ENCODE data around the gene LRRC3C. TPM values are rescaled to one million over a fixed set of nuclear protein-coding genes. Genes with fewer than 3 reads are reported as not detected.

LRRC3C gene
- total and polyA plus RNA-seq, 12 donors, result not detected

DNA sequence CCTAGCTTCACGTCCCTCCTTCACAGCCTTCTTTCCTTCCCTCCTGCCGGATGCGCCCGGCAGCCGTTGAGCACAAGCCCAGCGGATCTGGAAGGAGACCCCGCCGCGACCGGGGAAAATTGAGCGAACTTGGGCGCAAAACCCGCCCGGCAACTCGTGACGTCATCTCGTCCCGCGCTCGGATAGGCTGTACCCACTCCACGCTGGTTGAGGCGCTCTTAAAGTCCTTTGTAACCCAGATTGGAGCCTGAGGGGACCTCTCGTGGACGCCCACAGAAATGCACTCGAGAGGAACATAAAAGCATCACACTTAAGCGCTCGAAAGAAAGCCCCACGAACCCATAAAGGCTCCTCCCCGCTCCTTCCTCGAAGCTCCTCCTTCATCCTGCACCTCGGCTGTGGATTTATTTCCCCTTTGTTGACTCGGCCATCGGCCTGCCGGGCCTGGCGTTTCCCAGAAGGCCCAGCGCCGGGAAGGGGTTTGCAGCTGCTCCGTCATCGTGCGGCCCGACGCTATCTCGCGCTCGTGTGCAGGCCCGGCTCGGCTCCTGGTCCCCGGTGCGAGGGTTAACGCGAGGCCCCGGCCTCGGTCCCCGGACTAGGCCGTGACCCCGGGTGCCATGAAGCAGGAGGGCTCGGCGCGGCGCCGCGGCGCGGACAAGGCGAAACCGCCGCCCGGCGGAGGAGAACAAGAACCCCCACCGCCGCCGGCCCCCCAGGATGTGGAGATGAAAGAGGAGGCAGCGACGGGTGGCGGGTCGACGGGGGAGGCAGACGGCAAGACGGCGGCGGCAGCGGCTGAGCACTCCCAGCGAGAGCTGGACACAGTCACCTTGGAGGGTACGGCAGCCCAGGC, 53.0 kb downstream of the LRRC3C start, which contains the start of gene PSMD3:
Gene PSMD3 (plus strand): TSS at position 457 of the 856 bp plus-strand sequence. CDS start 164 bp downstream, at position 621.
- 0% methylated on average over 12 to 84 of the region's 84 CpGs for WGBS, 4 donors
- H3K4me3 ChIP-seq, result peak within 1 kb of the TSS; percentile 75 to 88 (median 79)
- H3K4me1 ChIP-seq (replicated peaks in 1 of 2), result peaks cover 11 to 26% of the 10 kb centered on the region in 2 donors
- DNase-seq, result peak; percentile 97 to 100 (median 99)
- TF ChIP-seq POLR2A (IDR thresholded peaks at IDR 0.05), result peak; percentile 78 to 91
- TF ChIP-seq, protein P1, sequence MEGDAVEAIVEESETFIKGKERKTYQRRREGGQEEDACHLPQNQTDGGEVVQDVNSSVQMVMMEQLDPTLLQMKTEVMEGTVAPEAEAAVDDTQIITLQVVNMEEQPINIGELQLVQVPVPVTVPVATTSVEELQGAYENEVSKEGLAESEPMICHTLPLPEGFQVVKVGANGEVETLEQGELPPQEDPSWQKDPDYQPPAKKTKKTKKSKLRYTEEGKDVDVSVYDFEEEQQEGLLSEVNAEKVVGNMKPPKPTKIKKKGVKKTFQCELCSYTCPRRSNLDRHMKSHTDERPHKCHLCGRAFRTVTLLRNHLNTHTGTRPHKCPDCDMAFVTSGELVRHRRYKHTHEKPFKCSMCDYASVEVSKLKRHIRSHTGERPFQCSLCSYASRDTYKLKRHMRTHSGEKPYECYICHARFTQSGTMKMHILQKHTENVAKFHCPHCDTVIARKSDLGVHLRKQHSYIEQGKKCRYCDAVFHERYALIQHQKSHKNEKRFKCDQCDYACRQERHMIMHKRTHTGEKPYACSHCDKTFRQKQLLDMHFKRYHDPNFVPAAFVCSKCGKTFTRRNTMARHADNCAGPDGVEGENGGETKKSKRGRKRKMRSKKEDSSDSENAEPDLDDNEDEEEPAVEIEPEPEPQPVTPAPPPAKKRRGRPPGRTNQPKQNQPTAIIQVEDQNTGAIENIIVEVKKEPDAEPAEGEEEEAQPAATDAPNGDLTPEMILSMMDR (IDR thresholded peaks at IDR 0.05), result peak; percentile 50 to 96 (median 92)
- H3K9me3 ChIP-seq (replicated peaks in 1 of 3), result no peaks in the 10 kb centered on the region
- H3K27ac ChIP-seq, result peak within 1 kb of the TSS; percentile 50 to 91 (median 88)
- H3K27me3 ChIP-seq, result no peaks in the 10 kb centered on the region
- intact Hi-C loops (cut with DNase I), result loop anchor here in 1 of 2 donors (10.0 kb wide), 1 partner anchor 64 kb away; no protein-coding TSS in a partner anchor
- H3K36me3 ChIP-seq (replicated peaks in 1 of 2), result peaks cover 0 to 15% of the 10 kb centered on the region in 2 donors

DNA sequence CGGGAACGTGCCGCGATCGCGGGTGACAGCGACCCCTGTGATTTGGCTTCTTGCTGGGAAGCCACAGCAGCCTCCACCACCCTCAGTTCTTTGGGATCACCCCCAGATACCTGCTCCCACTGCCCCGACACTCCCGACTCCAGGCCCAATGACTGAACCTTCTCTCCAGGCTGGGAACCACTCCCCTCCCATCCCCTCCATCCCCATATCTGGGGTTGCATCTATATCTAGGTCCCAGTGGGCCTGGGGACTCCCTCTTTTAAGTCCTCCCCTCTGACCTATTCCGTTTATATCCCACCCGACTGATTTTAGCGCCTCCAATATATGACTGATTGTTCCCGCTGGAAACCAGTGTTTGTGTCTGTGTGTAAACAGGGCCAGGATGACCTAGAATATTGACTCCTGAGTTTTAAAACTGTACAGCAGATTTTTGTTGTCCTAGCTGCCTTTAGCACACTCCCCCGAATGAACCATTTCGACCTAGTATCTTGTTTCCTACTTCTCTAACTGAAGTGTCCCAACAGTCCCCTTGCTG, 53.7 kb downstream of the LRRC3C start:
- Histone ChIP-seq H3K27ac (peak overlapping the region in 4 of 5 donors; percentile 79 to 91 (median 89)), H3K36me3 (replicated peaks in 1 of 2) (peaks cover 0 to 22% of the 10 kb centered on the region in 2 donors), H3K4me3 (peak overlapping the region; percentile 63 to 88 (median 79)), H3K27me3 (no peaks in the 10 kb centered on the region), H3K9me3 (replicated peaks in 1 of 3) (no peaks in the 10 kb centered on the region), H3K4me1 (replicated peaks in 1 of 2) (peaks cover 11 to 26% of the 10 kb centered on the region in 2 donors)
- TF ChIP-seq, protein P1 (IDR thresholded peaks at IDR 0.05), result no peak
- no peak for TF ChIP-seq POLR2A (IDR thresholded peaks at IDR 0.05)
- no peak for DNase-seq
- WGBS, 4 donors, result 0 to 1% (median 1%) methylated on average over 6 to 15 of the region's 15 CpGs
- intact Hi-C loops (cut with DNase I), result loop anchor here in 1 of 2 donors (10.0 kb wide), 1 partner anchor 64 kb away; no protein-coding TSS in a partner anchor

DNA sequence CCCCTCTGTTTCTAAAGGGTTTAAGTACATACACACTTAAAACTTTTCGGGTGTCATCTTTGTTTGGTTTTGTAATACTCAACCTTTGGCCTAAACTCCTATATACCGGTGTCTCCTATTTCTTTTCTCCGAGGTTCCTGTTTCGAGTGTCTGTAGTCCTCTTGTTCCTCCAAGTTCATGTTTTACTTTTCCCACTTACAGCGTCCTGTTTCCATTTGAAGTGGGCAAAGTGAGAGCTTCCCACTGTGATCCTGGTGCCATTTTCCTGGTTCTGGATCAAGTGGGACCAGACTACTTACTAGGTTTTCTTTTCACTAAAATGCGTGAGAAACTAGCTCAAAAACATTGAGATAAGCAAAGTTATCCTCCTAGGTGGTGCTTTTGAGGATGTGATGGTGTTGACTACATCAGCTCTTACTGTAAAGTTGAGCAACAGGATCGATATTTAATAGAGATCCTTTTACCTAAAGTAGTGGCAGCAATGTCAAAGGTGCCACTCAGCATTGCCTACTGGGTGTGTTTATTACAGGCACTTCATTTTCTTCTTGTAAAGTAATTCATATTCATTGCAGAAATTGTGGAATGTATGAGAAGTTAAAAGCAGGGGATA, 54.3 kb downstream of the LRRC3C start:
- 20 to 22% (median 21%) methylated on average over 7 of the region's 7 CpGs for WGBS, 4 donors
- peak overlapping the region in 1 of 5 donors; percentile 88 for H3K27ac ChIP-seq
- TF ChIP-seq POLR2A (IDR thresholded peaks at IDR 0.05), result no peak
- TF ChIP-seq, protein P1 (IDR thresholded peaks at IDR 0.05), result no peak
- peaks cover 0 to 28% of the 10 kb centered on the region in 2 donors for H3K36me3 ChIP-seq (replicated peaks in 1 of 2)
- no peaks in the 10 kb centered on the region for H3K27me3 ChIP-seq
- no peaks in the 10 kb centered on the region for H3K9me3 ChIP-seq (replicated peaks in 1 of 3)
- H3K4me3 ChIP-seq, result peak overlapping the region in 3 of 4 donors; percentile 76 to 88 (median 82)
- DNase-seq, result no peak
- peaks cover 11 to 26% of the 10 kb centered on the region in 2 donors for H3K4me1 ChIP-seq (replicated peaks in 1 of 2)
- intact Hi-C loops (cut with DNase I), result loop anchor here in 1 of 2 donors (10.0 kb wide), 1 partner anchor 63 kb away; no protein-coding TSS in a partner anchor

All from adrenal gland (tissue), 12 donors.